OCI-LY7 (cell line): ENCODE results near the gene KCNQ2. TPM values are rescaled to one million over a fixed set of nuclear protein-coding genes. Genes with fewer than 3 reads are reported as not detected.

ENCODE experiments used
- BruUV-seq: library from RNA; stranded (reverse); fragments of 400-500 nt; replicated peaks from 2 replicates; lab custom pipeline; 2021; lab: Mats Ljungman, UMichigan
- CTCF ChIA-PET: fragments of 300-600 bp; sonication (Branson Sonifier 250); formaldehyde crosslinking; loops from one replicate; lab custom pipeline; 2022; ENCODE audit warnings: antibody characterized with exemption; ENCODE audit not compliant: unreplicated experiment; lab: Charles Lee
- POLR2A ChIA-PET: fragments of 300-600 bp; sonication (Branson Sonifier 250); formaldehyde crosslinking; loops from one replicate; lab custom pipeline; 2022; ENCODE audit warnings: antibody characterized with exemption; lab: Charles Lee
- DNase-seq: peaks from one replicate; pipeline ENCODE4 v3.0.0-alpha.2; 2015; ENCODE audit warnings: low spot score
- H2AFZ ChIP-seq: fragments of 200-600 bp; sonication (generic), shearing (Covaris generic); 2 replicates; pipeline ENCODE4 v1.6.1; 2014; ENCODE audit warnings: mild to moderate bottlenecking, antibody characterized with exemption, low read length, moderate library complexity
- H3K27ac ChIP-seq: fragments of 200-600 bp; sonication (generic); 2 replicates; pipeline ENCODE4 v1.5.1; 2014; ENCODE audit warnings: mixed run types, low read depth, mild to moderate bottlenecking, moderate library complexity, low read length, inconsistent platforms; ENCODE audit not compliant: poor library complexity, severe bottlenecking
- H3K36me3 ChIP-seq: fragments of 200-600 bp; sonication (generic); 2 replicates; pipeline ENCODE4 v1.6.1; 2014; ENCODE audit warnings: mild to moderate bottlenecking, antibody characterized with exemption, low read length, moderate library complexity, mixed read lengths; ENCODE audit not compliant: insufficient read depth
- H3K4me1 ChIP-seq: fragments of 200-600 bp; sonication (generic); 2 replicates; pipeline ENCODE4 v1.5.1; 2014; ENCODE audit warnings: mild to moderate bottlenecking, low read length; ENCODE audit not compliant: insufficient read depth, poor library complexity, severe bottlenecking
- H3K4me2 ChIP-seq: fragments of 200-600 bp; sonication (generic); 2 replicates; pipeline ENCODE4 v1.6.1; 2014; ENCODE audit warnings: mild to moderate bottlenecking, low read length
- H3K4me3 ChIP-seq: fragments of 200-600 bp; sonication (generic); 2 replicates; pipeline ENCODE4 v1.5.1; 2014; ENCODE audit warnings: mild to moderate bottlenecking, low read depth, low read length; ENCODE audit not compliant: poor library complexity, severe bottlenecking
- H3K79me2 ChIP-seq: fragments of 200-600 bp; sonication (generic); 2 replicates; pipeline ENCODE4 v1.6.1; 2016; ENCODE audit warnings: low read depth, mild to moderate bottlenecking, low read length, moderate library complexity, mixed read lengths; ENCODE audit not compliant: insufficient read depth
- H3K9me2 ChIP-seq: fragments of 200-600 bp; sonication (generic); 2 replicates; pipeline ENCODE4 v1.6.1; 2016; ENCODE audit warnings: mild to moderate bottlenecking, low read length, mixed read lengths; ENCODE audit not compliant: insufficient read depth
- H3K9me3 ChIP-seq: fragments of 200-600 bp; sonication (generic); 2 replicates; pipeline ENCODE4 v1.6.1; 2014; ENCODE audit warnings: mild to moderate bottlenecking, mixed run types, low read length, mixed read lengths
- H4K20me1 ChIP-seq: fragments of 200-600 bp; sonication (generic); 2 replicates; pipeline ENCODE4 v1.6.1; 2014; ENCODE audit warnings: mild to moderate bottlenecking, antibody characterized with exemption, low read length, moderate library complexity, mixed read lengths; ENCODE audit not compliant: insufficient read depth
- CTCF ChIP-seq: fragments of 200-600 bp; sonication (generic); conservative IDR thresholded peaks from 2 replicates; pipeline ENCODE4 v1.5.1; 2014; ENCODE audit warnings: mild to moderate bottlenecking, antibody characterized with exemption, low read length, moderate library complexity, mixed read lengths
- EZH2phosphoT487 ChIP-seq: fragments of 200-600 bp; sonication (generic); IDR thresholded peaks from 2 replicates; pipeline ENCODE4 v1.6.1; 2018; ENCODE audit warnings: low read depth, borderline replicate concordance, mild to moderate bottlenecking, mixed run types, antibody characterized with exemption, low read length, moderate library complexity, mixed read lengths
- intact Hi-C: fragments of 100-400 bp; cut with micrococcal nuclease; formaldehyde crosslinking; loops from one replicate; pipeline ENCODE4 v1.10.0; 2022; ENCODE audit not compliant: unreplicated experiment
- total RNA-seq, 2 experiments: library from RNA; depleted of rRNA in 1 of 2; stranded (reverse); fragments of >200 nt in 1 of 2; shearing (Covaris generic) in 1 of 2; gene quantifications; 2 replicates each; pipeline ENCODE4 v1.2.3, GENCODE V29; 2014 to 2022

The KCNQ2 gene
- total RNA-seq, 2 experiments from 2014 or later: not detected

GRCh38 chr20:63369724-63370617, 102.5 kb downstream of the KCNQ2 start:
- CTCF ChIA-PET: no interaction called here
- H3K4me1 ChIP-seq: no peaks in the 10 kb centered on the region
- no peaks in the 10 kb centered on the region for H3K79me2 ChIP-seq
- no peaks in the 10 kb centered on the region for H3K9me3 ChIP-seq
- POLR2A ChIA-PET: no interaction called here
- no peak overlapping the region for H3K27ac ChIP-seq
- no peak for DNase-seq
- TF ChIP-seq EZH2phosphoT487 (no peak), CTCF (0 out of 2 replicates have a peak, but pooled peaks have one; percentile 26)
- H4K20me1 ChIP-seq: no peaks in the 10 kb centered on the region
- no peak overlapping the region for H3K4me3 ChIP-seq
- H2AFZ ChIP-seq: no peak overlapping the region
- no peak overlapping the region for H3K4me2 ChIP-seq
- intact Hi-C loops: no loop called here
- H3K9me2 ChIP-seq: no peaks in the 10 kb centered on the region
- no peaks in the 10 kb centered on the region for H3K36me3 ChIP-seq
- no TSS peak for BruUV-seq

GRCh38 chr20:63369024-63369530, 103.4 kb downstream of the KCNQ2 start:
- intact Hi-C loops: no loop called here
- ChIA-PET CTCF (no interaction called here), POLR2A (no interaction called here)
- Histone ChIP-seq H3K36me3 (no peaks in the 10 kb centered on the region), H3K79me2 (no peaks in the 10 kb centered on the region), H3K9me2 (no peaks in the 10 kb centered on the region), H4K20me1 (no peaks in the 10 kb centered on the region), H3K27ac (no peak overlapping the region), H3K9me3 (no peaks in the 10 kb centered on the region), H2AFZ (no peak overlapping the region), H3K4me3 (no peak overlapping the region), H3K4me1 (no peaks in the 10 kb centered on the region), H3K4me2 (no peak overlapping the region)
- DNase-seq: no peak
- no TSS peak for BruUV-seq
- TF ChIP-seq CTCF: no peak
- TF ChIP-seq EZH2phosphoT487: no peak

- no peaks in the 10 kb centered on the region for H4K20me1 ChIP-seq
- no peaks in the 10 kb centered on the region for H3K9me3 ChIP-seq
- TF ChIP-seq EZH2phosphoT487 (no peak), CTCF (no peak)
- no peak overlapping the region for H2AFZ ChIP-seq
- H3K4me1 ChIP-seq: no peaks in the 10 kb centered on the region
- ChIA-PET POLR2A (no interaction called here), CTCF (no interaction called here)
- DNase-seq: no peak
- no peak overlapping the region for H3K4me2 ChIP-seq
- H3K9me2 ChIP-seq: no peaks in the 10 kb centered on the region
- no peak overlapping the region for H3K27ac ChIP-seq
- no TSS peak for BruUV-seq
- intact Hi-C loops: no loop called here
- H3K36me3 ChIP-seq: no peaks in the 10 kb centered on the region
- no peaks in the 10 kb centered on the region for H3K79me2 ChIP-seq
- H3K4me3 ChIP-seq: no peak overlapping the region
These were observed 104.3 kb downstream of the KCNQ2 start for GRCh38 chr20:63368151-63368550.
